K562 (cell line): ENCODE results near the gene SRSF11. TPM values are rescaled to one million over a fixed set of nuclear protein-coding genes. Genes with fewer than 3 reads are reported as not detected.

Source experiments
- ADNP ChIP-seq: fragments of 200-800 bp; sonication (Bioruptor generic); IDR thresholded peaks from 2 replicates; pipeline ENCODE4 v1.6.1; 2016; ENCODE audit warnings: missing genetic modification characterization, missing compliant biosample characterization
- BCL6 ChIP-seq: fragments of 250-450 bp; sonication (Bioruptor Pico); IDR thresholded peaks from 2 replicates; pipeline ENCODE4 v1.4.0; 2020
- BCOR ChIP-seq: fragments of 450-650 bp; IDR thresholded peaks from 2 replicates; pipeline ENCODE4 v1.6.1; 2016
- CBX3 ChIP-seq, 2 experiments: IDR thresholded peaks; 1 replicate in 1 of 2; 2 replicates in 1 of 2; pipeline ENCODE4 v1.6.1; 2012; ENCODE audit warnings: inconsistent platforms in 2 of 2, low read length in 2 of 2, borderline replicate concordance in 1 of 2, control low read depth in 1 of 2
- CBX5 ChIP-seq: IDR thresholded peaks from 2 replicates; pipeline ENCODE4 v1.6.1; 2014; ENCODE audit warnings: low read depth, borderline replicate concordance
- EGR1 ChIP-seq: fragments of 450-650 bp; conservative IDR thresholded peaks from 2 replicates; pipeline ENCODE4 v1.6.1; 2017; ENCODE audit warnings: mild to moderate bottlenecking
- MIER1 ChIP-seq: fragments of 450-650 bp; IDR thresholded peaks from 2 replicates; pipeline ENCODE4 v1.6.1; 2016; ENCODE audit warnings: antibody characterized with exemption, mild to moderate bottlenecking, low read depth
- NBN ChIP-seq: fragments of 450-650 bp; IDR thresholded peaks from 2 replicates; pipeline ENCODE4 v1.6.1; 2016; ENCODE audit warnings: low read depth, mild to moderate bottlenecking
- PPARD ChIP-seq: fragments of 250-450 bp; sonication (Bioruptor Pico); IDR thresholded peaks from 2 replicates; pipeline ENCODE4 v1.8.0; 2022; ENCODE audit warnings: inconsistent platforms, mild to moderate bottlenecking, moderate library complexity
- RBM34 ChIP-seq: fragments of 200-400 bp; formaldehyde crosslinking; IDR thresholded peaks from 2 replicates; pipeline ENCODE4 v1.6.1; 2018; ENCODE audit warnings: low read length, borderline replicate concordance; ENCODE audit not compliant: insufficient read depth
- SIN3A ChIP-seq, 2 experiments: fragments of 150-350 bp in 1 of 2; IDR thresholded peaks; 2 replicates each; pipeline ENCODE4 v1.6.1; 2011 to 2016; ENCODE audit warnings: borderline replicate concordance in 2 of 2, low read depth in 2 of 2, low read length in 2 of 2, mild to moderate bottlenecking in 2 of 2, moderate library complexity in 2 of 2; ENCODE audit not compliant: control insufficient read depth in 1 of 2
- SMAD4 ChIP-seq: fragments of 250-450 bp; sonication (Bioruptor Pico); conservative IDR thresholded peaks from 2 replicates; pipeline ENCODE4 v1.8.0; 2021; ENCODE audit warnings: inconsistent platforms, mild to moderate bottlenecking, moderate library complexity
- THRAP3 ChIP-seq: fragments of 450-650 bp; IDR thresholded peaks from 2 replicates; pipeline ENCODE4 v1.6.1; 2016; ENCODE audit warnings: mild to moderate bottlenecking, inconsistent platforms, borderline replicate concordance
- TOE1 ChIP-seq, 2 experiments: fragments of 450-650 bp in 1 of 2; sonication (generic) in 1 of 2; formaldehyde crosslinking in 1 of 2; IDR thresholded peaks; 2 replicates each; pipeline versions ENCODE4 v1.7.1 to v1.8.0; 2016 to 2022; ENCODE audit warnings: borderline replicate concordance in 2 of 2, mild to moderate bottlenecking in 2 of 2, antibody characterized with exemption in 1 of 2, inconsistent platforms in 1 of 2, low read depth in 1 of 2, missing genetic modification reagents in 1 of 2, moderate library complexity in 1 of 2
- ZC3H8 ChIP-seq: fragments of 450-650 bp; IDR thresholded peaks from 2 replicates; pipeline ENCODE4 v1.6.1; 2017
- ZNF696 ChIP-seq: fragments of 250-450 bp; sonication (Bioruptor Pico); conservative IDR thresholded peaks from 2 replicates; pipeline ENCODE4 v1.4.0; 2020; ENCODE audit warnings: mild to moderate bottlenecking, moderate library complexity
- ZNF778 ChIP-seq: fragments of 450-650 bp; formaldehyde crosslinking; IDR thresholded peaks from 2 replicates; pipeline ENCODE4 v1.4.0; 2020; ENCODE audit warnings: mild to moderate bottlenecking, moderate library complexity
- polyA plus RNA-seq, 8 experiments: library from polyadenylated mRNA; depleted of rRNA in 4 of 8; stranded (reverse) in 5 of 8; unstranded in 3 of 8; fragments of >200 nt; fragmentation: Nextera tagmentation in 2 of 8; fragmentation: Illumina TruSeq in 1 of 8; extraction: Ambion mirVana in 2 of 8; extraction: Trizol in 1 of 8; gene quantifications; 2 replicates each; pipeline versions ENCODE4 v1.2.1 to v1.2.3, GENCODE V29; 2011 to 2014; ENCODE audit warnings: inconsistent platforms in 1 of 8, missing spikeins in 1 of 8
- total RNA-seq, 7 experiments: library from RNA; depleted of rRNA in 6 of 7; stranded (reverse); fragments of >200 nt in 6 of 7; fragmentation: Illumina TruSeq in 2 of 7; extraction: Trizol in 2 of 7; gene quantifications; 2 replicates each; pipeline versions ENCODE4 v1.2.1 to v1.2.3, GENCODE V29; 2011 to 2021; ENCODE audit warnings: low replicate concordance in 1 of 7
- TF ChIP-seq, protein P1 (sequence below): sonication (generic); formaldehyde crosslinking; IDR thresholded peaks from 2 replicates; pipeline ENCODE4 v1.8.0; 2022; ENCODE audit warnings: missing genetic modification reagents, mild to moderate bottlenecking, borderline replicate concordance
- TF ChIP-seq, protein P2 (sequence below): IDR thresholded peaks from 2 replicates; pipeline ENCODE4 v1.6.1; 2011; ENCODE audit not compliant: insufficient read length; ENCODE audit errors: extremely low read depth
- TF ChIP-seq, protein P3 (sequence below): fragments of 250-450 bp; sonication (Bioruptor Pico); IDR thresholded peaks from 2 replicates; pipeline ENCODE4 v1.8.0; 2022; ENCODE audit warnings: moderate library complexity, mild to moderate bottlenecking, inconsistent platforms
- TF ChIP-seq, protein P4 (sequence below): sonication (generic); formaldehyde crosslinking; IDR thresholded peaks from 2 replicates; pipeline ENCODE4 v1.8.0; 2022; ENCODE audit warnings: missing genetic modification reagents, mild to moderate bottlenecking, borderline replicate concordance
- TF ChIP-seq, protein P5 (sequence below): fragments of 450-650 bp; formaldehyde crosslinking; IDR thresholded peaks from 2 replicates; pipeline ENCODE4 v1.4.0; 2020; ENCODE audit warnings: mild to moderate bottlenecking

SRSF11 gene
- total and polyA plus RNA-seq, 9 of the 15 experiments (the other 6 are each of a cell fraction or from before 2014, with no cell fraction given) = 76.9 to 418 (median 190) TPM

DNA sequence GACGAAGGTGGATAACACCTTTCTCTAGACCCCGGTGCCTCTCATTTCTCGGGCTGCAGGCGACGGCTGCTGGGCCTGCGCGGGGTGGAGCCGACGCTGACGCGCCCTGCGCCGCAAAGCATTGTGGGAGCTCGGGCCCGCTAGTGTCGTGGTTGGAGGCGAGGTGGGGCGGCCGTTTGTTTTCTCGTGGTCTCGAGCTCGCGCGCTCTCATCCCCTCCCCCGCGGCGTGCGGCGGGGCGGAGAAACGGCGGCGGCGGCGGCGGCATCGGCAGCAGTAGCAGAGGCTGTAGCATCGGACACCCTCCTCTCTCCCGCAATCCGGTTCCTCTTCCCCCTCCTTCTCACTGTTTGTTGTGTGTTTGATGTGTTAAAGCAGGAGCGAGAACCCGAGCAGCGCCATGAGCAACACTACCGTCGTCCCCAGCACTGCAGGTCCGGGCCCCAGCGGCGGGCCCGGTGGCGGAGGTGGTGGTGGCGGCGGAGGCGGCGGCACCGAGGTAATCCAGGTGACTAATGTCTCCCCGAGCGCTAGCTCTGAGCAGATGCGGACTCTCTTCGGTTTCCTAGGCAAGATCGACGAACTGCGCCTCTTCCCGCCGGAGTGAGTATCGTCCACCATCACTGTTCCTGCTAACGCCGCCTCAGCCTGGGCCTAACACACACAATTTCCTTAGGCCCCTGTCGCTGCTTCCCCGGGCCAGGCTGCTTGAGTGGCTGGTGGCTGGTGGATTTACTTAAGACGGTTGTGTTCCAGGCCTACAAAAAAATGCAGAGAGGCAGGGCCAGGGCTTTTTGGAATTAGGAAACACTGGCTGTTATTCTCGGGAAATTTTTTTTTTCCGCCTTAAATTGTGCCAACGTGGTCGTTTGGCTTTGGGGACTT lies at the start of gene SRSF11 (continued):
- peak; percentile 85 for TF ChIP-seq SMAD4 (CRISPR knock-in tag)
- no peak for TF ChIP-seq RBM34
- no peak for TF ChIP-seq ZNF696 (CRISPR knock-in tag)
- TF ChIP-seq ZNF778 (CRISPR knock-in tag) = no peak
- TF ChIP-seq NBN = peak; percentile 26; the same call in 1 of the 2 replicates
- peak; percentile 64; the same call in 1 of the 2 replicates for TF ChIP-seq TOE1 (IDR thresholded peaks at IDR 0.05; ENCODE audit: borderline replicate concordance)
- no peak for TF ChIP-seq TOE1 (CRISPR knock-in tag; IDR thresholded peaks at IDR 0.05; ENCODE audit: borderline replicate concordance, low read depth)
- TF ChIP-seq SIN3A (IDR thresholded peaks at IDR 0.05; ENCODE audit: borderline replicate concordance in 2 of 2, control insufficient read depth in 1 of 2, low read depth in 2 of 2, low read length in 2 of 2) = peak; percentile 7 to 35; a peak in 2 of 4 replicates
- peak; percentile 83 for TF ChIP-seq EGR1
- no peak for TF ChIP-seq BCL6 (CRISPR knock-in tag)
- no peak for TF ChIP-seq PPARD (CRISPR knock-in tag)
- TF ChIP-seq ZC3H8 = no peak
- TF ChIP-seq, protein P1, sequence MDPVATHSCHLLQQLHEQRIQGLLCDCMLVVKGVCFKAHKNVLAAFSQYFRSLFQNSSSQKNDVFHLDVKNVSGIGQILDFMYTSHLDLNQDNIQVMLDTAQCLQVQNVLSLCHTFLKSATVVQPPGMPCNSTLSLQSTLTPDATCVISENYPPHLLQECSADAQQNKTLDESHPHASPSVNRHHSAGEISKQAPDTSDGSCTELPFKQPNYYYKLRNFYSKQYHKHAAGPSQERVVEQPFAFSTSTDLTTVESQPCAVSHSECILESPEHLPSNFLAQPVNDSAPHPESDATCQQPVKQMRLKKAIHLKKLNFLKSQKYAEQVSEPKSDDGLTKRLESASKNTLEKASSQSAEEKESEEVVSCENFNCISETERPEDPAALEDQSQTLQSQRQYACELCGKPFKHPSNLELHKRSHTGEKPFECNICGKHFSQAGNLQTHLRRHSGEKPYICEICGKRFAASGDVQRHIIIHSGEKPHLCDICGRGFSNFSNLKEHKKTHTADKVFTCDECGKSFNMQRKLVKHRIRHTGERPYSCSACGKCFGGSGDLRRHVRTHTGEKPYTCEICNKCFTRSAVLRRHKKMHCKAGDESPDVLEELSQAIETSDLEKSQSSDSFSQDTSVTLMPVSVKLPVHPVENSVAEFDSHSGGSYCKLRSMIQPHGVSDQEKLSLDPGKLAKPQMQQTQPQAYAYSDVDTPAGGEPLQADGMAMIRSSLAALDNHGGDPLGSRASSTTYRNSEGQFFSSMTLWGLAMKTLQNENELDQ (CRISPR knock-in tag) = no peak
- TF ChIP-seq BCOR = no peak; the same call in 1 of the 2 replicates
- TF ChIP-seq CBX5 = 0 out of 2 replicates have a peak, but pooled peaks have one; percentile 14
- TF ChIP-seq MIER1 = no peak
- TF ChIP-seq, protein P2, sequence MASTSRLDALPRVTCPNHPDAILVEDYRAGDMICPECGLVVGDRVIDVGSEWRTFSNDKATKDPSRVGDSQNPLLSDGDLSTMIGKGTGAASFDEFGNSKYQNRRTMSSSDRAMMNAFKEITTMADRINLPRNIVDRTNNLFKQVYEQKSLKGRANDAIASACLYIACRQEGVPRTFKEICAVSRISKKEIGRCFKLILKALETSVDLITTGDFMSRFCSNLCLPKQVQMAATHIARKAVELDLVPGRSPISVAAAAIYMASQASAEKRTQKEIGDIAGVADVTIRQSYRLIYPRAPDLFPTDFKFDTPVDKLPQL = peak; percentile 21
- 0 out of 3 replicates have a peak, but pooled peaks of 1 of the 2 experiments have one; percentile 7 for TF ChIP-seq CBX3 (IDR thresholded peaks at IDR 0.05; ENCODE audit: borderline replicate concordance in 1 of 2, low read length in 2 of 2)
- no peak for TF ChIP-seq THRAP3
- TF ChIP-seq, protein P3, sequence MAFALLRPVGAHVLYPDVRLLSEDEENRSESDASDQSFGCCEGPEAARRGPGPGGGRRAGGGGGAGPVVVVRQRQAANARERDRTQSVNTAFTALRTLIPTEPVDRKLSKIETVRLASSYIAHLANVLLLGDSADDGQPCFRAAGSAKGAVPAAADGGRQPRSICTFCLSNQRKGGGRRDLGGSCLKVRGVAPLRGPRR (CRISPR knock-in tag) = no peak
- no peak for TF ChIP-seq ADNP
- TF ChIP-seq, protein P4, sequence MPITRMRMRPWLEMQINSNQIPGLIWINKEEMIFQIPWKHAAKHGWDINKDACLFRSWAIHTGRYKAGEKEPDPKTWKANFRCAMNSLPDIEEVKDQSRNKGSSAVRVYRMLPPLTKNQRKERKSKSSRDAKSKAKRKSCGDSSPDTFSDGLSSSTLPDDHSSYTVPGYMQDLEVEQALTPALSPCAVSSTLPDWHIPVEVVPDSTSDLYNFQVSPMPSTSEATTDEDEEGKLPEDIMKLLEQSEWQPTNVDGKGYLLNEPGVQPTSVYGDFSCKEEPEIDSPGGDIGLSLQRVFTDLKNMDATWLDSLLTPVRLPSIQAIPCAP (CRISPR knock-in tag) = no peak
- TF ChIP-seq, protein P5, sequence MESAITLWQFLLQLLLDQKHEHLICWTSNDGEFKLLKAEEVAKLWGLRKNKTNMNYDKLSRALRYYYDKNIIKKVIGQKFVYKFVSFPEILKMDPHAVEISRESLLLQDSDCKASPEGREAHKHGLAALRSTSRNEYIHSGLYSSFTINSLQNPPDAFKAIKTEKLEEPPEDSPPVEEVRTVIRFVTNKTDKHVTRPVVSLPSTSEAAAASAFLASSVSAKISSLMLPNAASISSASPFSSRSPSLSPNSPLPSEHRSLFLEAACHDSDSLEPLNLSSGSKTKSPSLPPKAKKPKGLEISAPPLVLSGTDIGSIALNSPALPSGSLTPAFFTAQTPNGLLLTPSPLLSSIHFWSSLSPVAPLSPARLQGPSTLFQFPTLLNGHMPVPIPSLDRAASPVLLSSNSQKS = no peak
